CD4-positive, alpha-beta T cell treated with Interleukin-17A for 1 hour (primary cell): ENCODE data around the gene ADAD2.

Experiments
- DNase-seq: peaks from one replicate; pipeline ENCODE4 v3.0.0-alpha.2; 2020

Gene ADAD2

DNA sequence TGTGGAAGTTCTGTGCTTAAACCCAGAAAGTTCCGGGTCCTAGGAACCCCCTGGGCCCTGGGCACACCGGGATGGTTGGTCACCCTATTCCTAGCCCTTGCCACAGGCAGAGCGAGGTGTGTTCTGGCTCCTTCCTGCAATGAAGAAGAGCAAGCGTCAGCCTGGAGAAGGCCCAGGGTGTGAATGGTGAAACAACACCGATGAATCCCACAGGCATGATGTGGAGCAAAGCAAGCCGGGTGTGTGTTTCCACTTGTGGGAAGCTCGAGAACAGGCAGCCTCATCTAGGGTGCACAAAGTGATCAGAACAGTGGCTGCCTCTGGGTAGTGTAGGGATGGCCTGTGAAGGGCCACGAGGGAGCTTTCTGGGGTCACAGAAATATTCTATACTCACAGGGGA is 35.1 kb downstream of the ADAD2 start:
- no peak for DNase-seq

- no peak for DNase-seq
Observed at GRCh38 chr16:84227548-84227947, 36.6 kb downstream of the ADAD2 start.

- no peak for DNase-seq
Observed at GRCh38 chr16:84228256-84228838, 37.4 kb downstream of the ADAD2 start.

DNA sequence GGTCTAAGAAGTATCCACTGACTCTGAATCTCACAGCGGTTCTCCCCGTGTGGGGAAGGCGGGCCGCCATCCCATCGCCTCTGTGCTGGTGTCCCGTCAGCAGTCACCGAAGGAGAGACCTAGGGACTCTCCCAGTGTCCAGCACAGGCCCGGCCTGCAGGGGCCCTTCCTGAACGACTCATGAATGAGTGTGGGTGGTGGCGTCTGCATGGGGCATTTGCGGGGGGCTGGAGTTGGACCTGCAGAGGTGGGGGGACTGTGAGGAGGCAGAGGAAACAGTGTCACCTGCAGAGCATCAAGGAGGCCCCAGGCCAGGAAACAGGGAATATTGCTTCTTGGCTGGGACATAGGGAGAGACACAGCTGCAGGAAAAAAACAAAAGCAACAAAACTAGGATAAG is 38.5 kb downstream of the ADAD2 start:
- no peak for DNase-seq

DNA sequence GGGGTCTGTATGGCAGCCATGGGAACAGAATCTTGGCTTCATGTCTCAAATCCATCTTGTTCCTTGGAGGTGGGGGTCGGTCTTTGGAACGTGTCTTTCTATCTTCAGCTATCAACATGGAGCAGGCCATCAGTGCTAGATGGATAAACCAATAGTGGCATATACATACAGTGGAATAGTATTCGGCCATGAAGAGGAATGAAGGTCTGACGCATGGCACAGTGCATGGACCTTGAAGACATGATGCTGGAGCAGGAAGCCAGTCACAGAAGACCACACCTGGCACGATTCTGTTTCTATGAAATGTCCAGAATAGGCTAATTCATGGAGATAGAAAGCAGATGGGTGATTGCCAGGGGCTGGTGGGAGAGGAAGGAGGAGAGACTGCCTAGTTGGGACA is 41.1 kb downstream of the ADAD2 start:
- DNase-seq = no peak

DNA sequence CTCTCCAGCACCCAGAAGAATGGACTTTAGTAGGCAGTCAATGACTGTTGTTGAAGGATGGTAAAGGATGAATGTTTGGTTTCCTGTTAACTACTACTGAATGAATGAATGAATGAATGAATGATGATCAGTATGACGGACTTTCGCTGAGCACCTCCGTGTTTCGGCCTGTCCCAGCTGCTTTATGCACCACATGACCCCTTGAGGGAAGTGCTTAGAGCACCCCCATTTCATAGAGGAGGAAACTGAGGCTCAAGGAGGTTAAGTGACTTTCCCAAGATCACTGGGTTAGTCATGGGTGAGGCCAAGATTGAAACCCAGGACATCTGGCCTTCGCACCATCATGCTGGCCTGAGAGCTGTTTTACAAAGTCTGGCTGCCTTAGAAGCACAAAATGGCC is 42.0 kb downstream of the ADAD2 start:
- no peak for DNase-seq

DNA sequence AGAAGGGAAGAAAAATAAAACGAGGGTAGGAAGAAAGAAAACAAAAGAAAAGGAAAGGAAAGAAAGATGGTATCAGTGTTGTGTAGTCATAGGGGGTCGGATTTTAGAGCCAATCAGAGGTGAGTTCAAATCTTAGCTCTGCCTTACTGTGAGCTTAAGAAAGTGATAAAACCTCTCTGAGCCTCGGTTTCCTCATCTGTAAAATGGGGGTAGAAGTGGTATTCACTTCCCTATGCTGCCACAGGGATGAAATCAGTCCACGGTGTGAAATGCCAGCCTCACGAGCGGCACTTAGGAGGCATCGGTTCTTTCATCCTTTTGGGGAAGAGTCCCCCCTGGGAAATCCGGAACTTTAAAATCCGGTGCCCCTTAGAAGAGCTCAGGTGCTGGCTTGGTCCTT is 42.8 kb downstream of the ADAD2 start:
- DNase-seq = no peak

GRCh38 chr16:84234321-84235241 is 43.6 kb downstream of the ADAD2 start:
- no peak for DNase-seq

DNA sequence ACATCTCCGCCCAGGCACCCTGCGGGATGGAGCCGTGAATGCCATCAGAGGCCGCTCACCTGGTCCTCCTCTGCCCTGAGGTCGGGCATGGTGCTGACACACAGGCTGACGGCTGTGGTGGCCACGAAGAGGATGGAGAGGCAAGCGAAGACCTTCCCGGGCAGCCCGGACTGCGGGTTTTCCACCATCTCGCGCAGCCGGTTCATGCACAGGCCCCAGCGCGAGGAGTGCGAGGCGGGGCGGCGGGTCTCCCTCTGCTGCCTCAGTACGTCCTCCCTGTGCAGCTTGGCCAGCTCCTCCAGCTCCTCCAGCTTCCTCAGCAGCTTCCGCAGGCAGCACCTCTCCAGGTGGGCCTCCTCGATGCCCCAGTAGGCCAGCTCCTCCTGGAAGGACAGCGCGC is 45.7 kb downstream of the ADAD2 start:
- no peak for DNase-seq

DNA sequence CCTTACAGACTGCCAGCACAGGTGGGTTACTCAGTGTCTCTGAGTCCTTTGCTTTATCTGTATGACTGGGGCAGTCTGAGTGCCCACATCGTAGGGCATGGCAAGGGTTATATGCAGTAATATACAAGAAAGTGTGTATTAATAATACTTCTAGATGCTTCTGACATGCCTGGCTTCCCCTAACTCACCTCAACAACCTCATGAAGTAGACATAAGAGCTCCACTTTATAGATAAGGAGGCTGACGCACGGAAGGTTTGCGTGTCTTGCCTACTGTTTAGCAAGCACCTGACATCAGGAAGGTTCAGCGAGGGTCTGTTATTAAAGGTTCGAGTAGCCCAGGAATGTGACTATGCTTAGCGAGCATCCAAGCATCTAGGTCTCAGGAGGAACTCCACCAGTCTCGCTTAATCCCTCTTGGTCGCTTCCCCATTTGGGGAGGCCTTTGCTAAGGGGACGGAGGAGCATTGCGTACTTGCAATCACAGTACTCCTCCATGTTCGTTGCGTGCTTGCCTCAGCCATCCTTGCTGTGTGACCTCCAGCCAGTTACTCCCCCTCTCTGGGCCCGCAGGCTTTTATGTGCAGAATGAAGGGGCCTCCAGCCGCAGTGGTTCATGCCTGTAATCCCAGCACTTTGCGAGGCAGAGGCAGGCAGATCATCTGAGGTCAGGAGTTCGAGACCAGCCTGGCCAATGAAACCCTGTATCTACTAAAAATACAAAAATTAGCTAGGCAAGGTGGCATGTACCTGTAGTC is 47.2 kb downstream of the ADAD2 start:
- DNase-seq = no peak

GRCh38 chr16:84239141-84239769 is 48.3 kb downstream of the ADAD2 start:
- no peak for DNase-seq

- DNase-seq = no peak
Observed at GRCh38 chr16:84239909-84240308, 49.0 kb downstream of the ADAD2 start, which contains the start of gene KCNG4. KCNG4 (minus strand) TSS chr16:84240012; CDS start chr16:84237485, 2,527 bp downstream.

GRCh38 chr16:84240455-84240854 is 49.5 kb downstream of the ADAD2 start:
- no peak for DNase-seq

- no peak for DNase-seq
Observed at GRCh38 chr16:84241778-84242177, 50.8 kb downstream of the ADAD2 start.

DNA sequence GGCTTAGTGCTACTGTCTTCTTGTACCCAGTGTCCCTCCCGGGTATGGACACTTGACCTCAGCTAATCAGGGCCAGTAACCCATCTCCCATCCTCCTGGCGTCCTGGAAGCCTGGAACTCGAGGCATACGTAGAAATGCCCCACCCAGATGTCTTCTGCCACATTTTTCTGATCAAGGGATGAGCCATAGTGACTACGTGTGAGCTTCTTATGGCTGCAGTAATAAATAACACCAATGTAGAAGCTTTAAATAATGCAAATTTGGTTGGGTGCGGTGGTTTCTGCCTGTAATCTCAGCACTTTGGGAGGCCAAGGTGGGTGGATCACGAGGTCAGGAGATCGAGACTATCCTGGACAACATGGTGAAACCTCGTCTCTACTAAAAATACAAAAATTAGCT is 51.9 kb downstream of the ADAD2 start:
- DNase-seq = no peak

- no peak for DNase-seq
Observed at GRCh38 chr16:84243732-84244131, 52.8 kb downstream of the ADAD2 start.

DNA sequence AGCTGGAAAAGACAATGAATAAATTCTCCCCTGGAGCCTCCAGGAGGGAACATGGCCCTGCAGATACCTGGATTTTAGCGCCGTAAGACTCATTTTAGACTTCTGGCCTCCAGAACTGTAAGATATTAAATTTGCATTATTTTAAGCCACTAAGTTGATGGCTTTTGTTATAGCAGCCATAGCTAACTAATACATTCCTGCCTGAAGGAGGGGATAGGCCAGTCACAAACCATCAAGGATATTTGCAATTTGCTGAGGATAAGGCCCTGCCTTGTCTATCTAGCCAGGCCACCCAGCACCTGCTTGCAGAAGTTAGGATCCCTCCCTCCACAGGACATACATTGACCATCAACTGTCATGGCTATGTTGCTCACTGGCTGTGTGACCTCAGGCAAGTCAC is 53.8 kb downstream of the ADAD2 start:
- no peak for DNase-seq

- DNase-seq = no peak
Observed at GRCh38 chr16:84245956-84246678, 55.2 kb downstream of the ADAD2 start.

DNA sequence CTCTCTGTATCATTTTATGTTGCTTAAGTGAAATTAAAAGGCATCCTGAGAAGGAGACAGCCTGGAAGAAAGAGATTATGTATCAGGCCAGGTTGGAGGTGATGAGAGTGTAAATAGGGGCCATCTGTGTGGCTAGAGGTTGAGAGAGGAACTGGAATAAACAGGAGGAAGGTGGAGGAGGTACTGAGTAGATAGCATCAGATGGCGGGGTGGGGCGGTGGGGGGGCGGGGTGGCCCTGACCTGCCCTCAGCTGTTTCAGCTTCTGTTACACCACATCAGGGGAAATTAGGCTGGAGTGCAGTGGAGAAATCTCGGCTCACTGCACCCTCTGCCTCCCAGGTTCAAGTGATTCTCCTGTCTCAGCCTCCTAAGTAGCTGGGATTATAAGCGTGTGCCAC is 55.7 kb downstream of the ADAD2 start:
- no peak for DNase-seq
